ENCODE results near the gene DSG2.
"Not testable (repeated sequence)": the region's sequence is repeated elsewhere in the genome, so short reads cannot be mapped to it uniquely, and the experiment has no call there.

DSG2 gene

DNA sequence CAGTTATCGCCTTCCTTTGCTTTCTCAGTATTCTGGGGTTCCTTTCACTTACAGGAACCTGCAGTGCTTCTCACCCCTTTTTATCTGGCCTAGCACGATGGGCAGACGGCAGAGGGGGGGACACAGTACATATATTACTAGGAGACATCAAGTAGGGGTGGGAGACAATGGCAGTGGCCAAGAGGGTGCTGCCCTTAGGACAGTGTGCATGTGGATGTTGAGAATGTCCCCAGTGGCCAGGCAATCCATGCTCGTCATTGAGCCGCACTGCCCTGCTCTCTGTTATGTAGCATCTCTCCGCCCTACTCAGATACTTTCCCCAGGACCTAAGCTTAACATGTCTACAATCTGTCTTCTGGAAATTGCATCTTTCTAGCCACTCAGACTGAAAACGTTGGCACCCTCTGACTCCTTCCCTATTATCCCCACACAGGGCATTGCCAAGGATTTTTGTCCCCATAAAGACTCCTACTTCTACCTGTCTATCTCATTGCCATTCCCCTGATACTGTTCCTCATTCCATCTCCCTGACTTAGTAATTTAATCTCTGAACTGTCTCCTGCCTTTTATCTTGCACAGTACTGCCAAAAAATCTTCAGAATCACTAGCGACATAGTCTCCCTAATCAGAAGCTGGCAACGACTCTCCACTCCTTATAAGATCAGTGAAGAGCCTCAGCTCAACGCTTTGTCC lies 6.6 kb downstream of the DSG2 start:
- no peak overlapping the region for H3K4me2 ChIP-seq (ENCODE audit: low read length)
- no peaks in the 10 kb centered on the region for H3K27me3 ChIP-seq (ENCODE audit: insufficient read depth, low read length)
- no peaks in the 10 kb centered on the region for H4K20me1 ChIP-seq (ENCODE audit: insufficient read depth, low read length)
- no peaks in the 10 kb centered on the region for H3K9me2 ChIP-seq (ENCODE audit: low read depth, low read length)
- H3K36me3 ChIP-seq (ENCODE audit: insufficient read depth, low read length) = no peaks in the 10 kb centered on the region
- no peak overlapping the region for H3K4me3 ChIP-seq (ENCODE audit: low read depth, low read length, poor library complexity, severe bottlenecking)
- no peak overlapping the region for H3K27ac ChIP-seq (ENCODE audit: low read depth, low read length, poor library complexity, severe bottlenecking)
- no peaks in the 10 kb centered on the region for H3K9me3 ChIP-seq (ENCODE audit: low read length)
- H2AFZ ChIP-seq (ENCODE audit: low read length) = no peak overlapping the region
- H3K79me2 ChIP-seq (ENCODE audit: insufficient read depth, low read length) = no peaks in the 10 kb centered on the region
- no peak overlapping the region for H3K9ac ChIP-seq (ENCODE audit: low read length)
- H3K4me1 ChIP-seq (ENCODE audit: insufficient read depth, low read length, severe bottlenecking) = no peaks in the 10 kb centered on the region
- TF ChIP-seq CTCF (IDR thresholded peaks at IDR 0.05; ENCODE audit: low read length) = no peak
- TF ChIP-seq EZH2 (IDR thresholded peaks at IDR 0.05; ENCODE audit: borderline replicate concordance, low read length) = no peak
- no peaks in the 10 kb centered on the region for H3F3A ChIP-seq (ENCODE audit: insufficient read depth, low read length)

DNA sequence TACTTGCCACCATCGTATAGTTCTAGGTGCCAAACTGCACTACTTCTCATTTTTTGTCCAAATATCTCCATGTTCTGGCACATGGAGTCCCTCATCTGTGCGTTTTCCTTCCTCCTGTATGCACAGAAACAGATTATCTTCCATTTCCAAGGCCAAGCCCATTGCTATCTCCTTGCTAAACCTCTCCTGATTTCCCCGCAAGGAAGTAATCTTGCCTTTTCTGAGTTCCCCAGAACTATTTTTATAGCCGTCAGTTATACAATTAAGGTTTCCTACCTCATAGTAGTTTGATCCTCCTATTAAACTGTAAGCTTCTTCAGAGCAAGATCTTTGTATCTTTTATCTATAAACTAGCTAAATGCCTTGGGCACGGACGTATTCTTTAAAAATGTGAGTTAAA lies 7.2 kb downstream of the DSG2 start:
- H3K27me3 ChIP-seq (ENCODE audit: insufficient read depth, low read length) = no peaks in the 10 kb centered on the region
- H3F3A ChIP-seq (ENCODE audit: insufficient read depth, low read length) = no peaks in the 10 kb centered on the region
- H3K9me2 ChIP-seq (ENCODE audit: low read depth, low read length) = no peaks in the 10 kb centered on the region
- H3K27ac ChIP-seq (ENCODE audit: low read depth, low read length, poor library complexity, severe bottlenecking) = no peak overlapping the region
- no peaks in the 10 kb centered on the region for H3K9me3 ChIP-seq (ENCODE audit: low read length)
- no peak overlapping the region for H3K9ac ChIP-seq (ENCODE audit: low read length)
- H3K4me2 ChIP-seq (ENCODE audit: low read length) = no peak overlapping the region
- H4K20me1 ChIP-seq (ENCODE audit: insufficient read depth, low read length) = no peaks in the 10 kb centered on the region
- no peak overlapping the region for H3K4me3 ChIP-seq (ENCODE audit: low read depth, low read length, poor library complexity, severe bottlenecking)
- H3K4me1 ChIP-seq (ENCODE audit: insufficient read depth, low read length, severe bottlenecking) = no peaks in the 10 kb centered on the region
- no peaks in the 10 kb centered on the region for H3K36me3 ChIP-seq (ENCODE audit: insufficient read depth, low read length)
- no peak for TF ChIP-seq EZH2 (IDR thresholded peaks at IDR 0.05; ENCODE audit: borderline replicate concordance, low read length)
- no peak for TF ChIP-seq CTCF (IDR thresholded peaks at IDR 0.05; ENCODE audit: low read length)
- no peak overlapping the region for H2AFZ ChIP-seq (ENCODE audit: low read length)
- no peaks in the 10 kb centered on the region for H3K79me2 ChIP-seq (ENCODE audit: insufficient read depth, low read length)

DNA sequence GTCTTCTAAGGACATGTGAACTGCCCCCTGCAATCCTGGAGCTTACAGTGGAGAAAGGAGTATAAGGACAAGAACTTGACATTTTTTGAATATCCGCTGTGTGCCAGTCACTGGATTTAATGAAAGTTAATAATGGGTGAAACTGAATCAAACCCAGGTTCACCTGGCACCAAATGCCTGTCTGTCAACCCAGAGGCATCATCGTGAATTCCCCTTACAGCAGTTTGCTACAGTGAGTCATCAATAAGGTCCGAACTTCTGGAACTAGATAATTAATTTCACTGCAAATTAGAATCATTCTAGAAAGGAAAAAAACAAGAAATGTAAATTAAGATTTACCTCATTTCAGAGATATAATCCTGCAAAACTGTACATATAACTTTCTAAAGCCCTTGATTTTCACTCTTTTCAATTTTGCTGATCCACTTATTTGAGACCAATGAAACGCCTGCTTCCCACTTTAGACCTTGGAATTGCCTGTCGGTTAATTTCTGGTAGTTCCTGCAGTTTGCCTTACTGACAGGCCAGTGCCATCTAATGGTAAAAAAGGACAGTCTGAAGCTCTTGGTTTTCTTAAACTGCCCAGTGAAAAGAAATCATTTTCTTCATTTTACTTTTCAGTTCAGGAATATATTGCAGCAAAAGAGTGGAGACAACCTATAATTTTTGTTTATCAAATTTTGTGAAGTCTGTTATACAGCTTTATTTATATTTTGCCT lies 8.2 kb downstream of the DSG2 start:
- H3K4me1 ChIP-seq (ENCODE audit: insufficient read depth, low read length, severe bottlenecking) = no peaks in the 10 kb centered on the region
- TF ChIP-seq CTCF (IDR thresholded peaks at IDR 0.05; ENCODE audit: low read length) (no peak), EZH2 (IDR thresholded peaks at IDR 0.05; ENCODE audit: borderline replicate concordance, low read length) (no peak)

GRCh38 chr18:31507124-31507523 lies 9.1 kb downstream of the DSG2 start:
- H3K79me2 ChIP-seq (ENCODE audit: insufficient read depth, low read length); H3K9me3 ChIP-seq (ENCODE audit: low read length); H3K4me3 ChIP-seq (ENCODE audit: low read depth, low read length, poor library complexity, severe bottlenecking); H3F3A ChIP-seq (ENCODE audit: insufficient read depth, low read length); H2AFZ ChIP-seq (ENCODE audit: low read length); H3K9me2 ChIP-seq (ENCODE audit: low read depth, low read length); H3K27me3 ChIP-seq (ENCODE audit: insufficient read depth, low read length); H3K4me1 ChIP-seq (ENCODE audit: insufficient read depth, low read length, severe bottlenecking); H3K27ac ChIP-seq (ENCODE audit: low read depth, low read length, poor library complexity, severe bottlenecking); H3K9ac ChIP-seq (ENCODE audit: low read length); H3K4me2 ChIP-seq (ENCODE audit: low read length); H4K20me1 ChIP-seq (ENCODE audit: insufficient read depth, low read length); H3K36me3 ChIP-seq (ENCODE audit: insufficient read depth, low read length): not testable (repeated sequence)

More for the DNA sequence above, 8.2 kb downstream of the DSG2 start:
- H3K9me3 ChIP-seq (ENCODE audit: low read length) = no peaks in the 10 kb centered on the region
- no peaks in the 10 kb centered on the region for H3K27me3 ChIP-seq (ENCODE audit: insufficient read depth, low read length)
- H4K20me1 ChIP-seq (ENCODE audit: insufficient read depth, low read length) = no peaks in the 10 kb centered on the region
- no peak overlapping the region for H3K4me3 ChIP-seq (ENCODE audit: low read depth, low read length, poor library complexity, severe bottlenecking)
- H3K79me2 ChIP-seq (ENCODE audit: insufficient read depth, low read length) = no peaks in the 10 kb centered on the region
- H3K9me2 ChIP-seq (ENCODE audit: low read depth, low read length) = no peaks in the 10 kb centered on the region
- H3K36me3 ChIP-seq (ENCODE audit: insufficient read depth, low read length) = no peaks in the 10 kb centered on the region
- H3K27ac ChIP-seq (ENCODE audit: low read depth, low read length, poor library complexity, severe bottlenecking) = no peak overlapping the region
- H3K9ac ChIP-seq (ENCODE audit: low read length) = no peak overlapping the region
- H3F3A ChIP-seq (ENCODE audit: insufficient read depth, low read length) = no peaks in the 10 kb centered on the region
- no peak overlapping the region for H2AFZ ChIP-seq (ENCODE audit: low read length)
- H3K4me2 ChIP-seq (ENCODE audit: low read length) = no peak overlapping the region

Data from OCI-LY1 (cell line).